ENCODE results near the gene CREBRF.

Gene CREBRF

DNA sequence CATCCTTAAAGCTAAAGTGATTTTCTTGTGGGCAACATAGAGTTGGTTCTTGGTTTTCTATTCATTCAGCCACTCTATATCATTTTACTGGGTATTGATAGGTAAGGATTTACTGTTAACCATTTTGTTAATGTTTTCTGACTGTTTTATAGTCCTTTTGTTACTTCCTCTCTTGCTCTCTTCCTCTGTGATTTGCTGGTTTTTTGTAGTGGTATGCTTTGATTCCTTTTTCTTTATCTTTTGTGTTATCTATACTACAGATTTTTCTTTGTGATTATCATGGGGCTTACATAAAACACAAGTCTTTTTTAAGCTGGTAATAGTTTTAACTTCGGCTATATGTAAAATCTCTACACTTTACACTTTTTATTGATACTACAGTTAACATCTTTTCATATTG is 43.3 kb downstream of the CREBRF start:
- Histone ChIP-seq H3K4me1 (ENCODE audit: insufficient read depth, poor library complexity, severe bottlenecking) (peaks cover 3% of the 10 kb centered on the region), H3K36me3 (ENCODE audit: low read depth) (no peaks in the 10 kb centered on the region), H3K27me3 (ENCODE audit: insufficient read depth, poor library complexity, severe bottlenecking) (no peaks in the 10 kb centered on the region), H3K9me3 (ENCODE audit: severe bottlenecking) (no peaks in the 10 kb centered on the region), H3K4me3 (ENCODE audit: severe bottlenecking) (no peak overlapping the region), H3K27ac (ENCODE audit: poor library complexity, severe bottlenecking) (no peak overlapping the region)
- no peak for ATAC-seq (ENCODE audit: low read depth)
- no peak for DNase-seq (ENCODE audit: low spot score)
- TF ChIP-seq, protein P1, sequence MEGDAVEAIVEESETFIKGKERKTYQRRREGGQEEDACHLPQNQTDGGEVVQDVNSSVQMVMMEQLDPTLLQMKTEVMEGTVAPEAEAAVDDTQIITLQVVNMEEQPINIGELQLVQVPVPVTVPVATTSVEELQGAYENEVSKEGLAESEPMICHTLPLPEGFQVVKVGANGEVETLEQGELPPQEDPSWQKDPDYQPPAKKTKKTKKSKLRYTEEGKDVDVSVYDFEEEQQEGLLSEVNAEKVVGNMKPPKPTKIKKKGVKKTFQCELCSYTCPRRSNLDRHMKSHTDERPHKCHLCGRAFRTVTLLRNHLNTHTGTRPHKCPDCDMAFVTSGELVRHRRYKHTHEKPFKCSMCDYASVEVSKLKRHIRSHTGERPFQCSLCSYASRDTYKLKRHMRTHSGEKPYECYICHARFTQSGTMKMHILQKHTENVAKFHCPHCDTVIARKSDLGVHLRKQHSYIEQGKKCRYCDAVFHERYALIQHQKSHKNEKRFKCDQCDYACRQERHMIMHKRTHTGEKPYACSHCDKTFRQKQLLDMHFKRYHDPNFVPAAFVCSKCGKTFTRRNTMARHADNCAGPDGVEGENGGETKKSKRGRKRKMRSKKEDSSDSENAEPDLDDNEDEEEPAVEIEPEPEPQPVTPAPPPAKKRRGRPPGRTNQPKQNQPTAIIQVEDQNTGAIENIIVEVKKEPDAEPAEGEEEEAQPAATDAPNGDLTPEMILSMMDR (IDR thresholded peaks at IDR 0.05; ENCODE audit: poor library complexity, severe bottlenecking) = no peak

DNA sequence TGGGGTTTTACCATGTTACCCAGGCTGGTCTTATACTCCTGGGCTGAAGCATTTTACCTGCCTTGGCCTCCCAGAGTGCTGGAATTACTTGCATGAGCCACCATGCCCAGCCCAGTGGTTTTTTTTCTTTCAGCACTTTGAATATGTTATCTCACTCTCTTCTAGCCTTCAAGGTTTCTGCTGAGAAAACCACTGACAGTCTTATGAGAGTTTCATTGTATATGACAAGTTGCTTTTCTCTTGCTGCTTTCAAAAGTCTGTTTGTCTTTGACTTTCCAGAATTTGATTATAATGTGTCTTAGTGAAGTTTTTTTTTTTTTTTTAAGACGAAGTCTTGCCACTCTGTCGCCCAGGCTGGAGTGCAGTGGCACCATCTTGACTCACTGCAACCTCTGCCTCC is 45.1 kb downstream of the CREBRF start:
- H3K4me1 ChIP-seq (ENCODE audit: insufficient read depth, poor library complexity, severe bottlenecking) = no peaks in the 10 kb centered on the region
- ATAC-seq (ENCODE audit: low read depth) = no peak

DNA sequence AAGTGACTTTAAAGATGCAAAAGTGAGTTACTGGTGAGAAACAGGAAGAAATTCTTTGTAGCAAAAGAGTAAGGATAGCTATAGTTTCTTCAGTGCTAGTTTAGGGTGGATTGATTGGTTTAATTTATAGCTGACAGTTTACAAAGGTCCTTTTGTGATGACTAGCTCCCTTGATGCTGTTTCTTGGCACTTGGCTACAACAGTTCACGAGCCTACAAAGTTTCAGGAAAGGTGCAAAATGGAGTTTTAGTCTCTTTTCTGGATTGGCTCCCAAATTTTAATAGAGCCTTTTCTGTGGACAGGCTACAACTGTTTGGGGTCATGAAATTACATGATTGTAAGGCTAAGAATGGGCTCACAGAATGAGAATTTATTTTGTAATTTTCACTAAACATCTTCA is 47.3 kb downstream of the CREBRF start:
- no peaks in the 10 kb centered on the region for H3K36me3 ChIP-seq (ENCODE audit: low read depth)
- H3K27ac ChIP-seq (ENCODE audit: poor library complexity, severe bottlenecking) = no peak overlapping the region
- no peak overlapping the region for H3K4me3 ChIP-seq (ENCODE audit: severe bottlenecking)
- ATAC-seq (ENCODE audit: low read depth) (no peak), DNase-seq (ENCODE audit: low spot score) (no peak)
- TF ChIP-seq, protein P1 (IDR thresholded peaks at IDR 0.05; ENCODE audit: poor library complexity, severe bottlenecking) = no peak
- no peaks in the 10 kb centered on the region for H3K4me1 ChIP-seq (ENCODE audit: insufficient read depth, poor library complexity, severe bottlenecking)
- no peaks in the 10 kb centered on the region for H3K27me3 ChIP-seq (ENCODE audit: insufficient read depth, poor library complexity, severe bottlenecking)
- H3K9me3 ChIP-seq (ENCODE audit: severe bottlenecking) = no peaks in the 10 kb centered on the region

More for the DNA sequence above, 45.1 kb downstream of the CREBRF start:
- Histone ChIP-seq H3K27ac (ENCODE audit: poor library complexity, severe bottlenecking) (no peak overlapping the region), H3K4me3 (ENCODE audit: severe bottlenecking) (no peak overlapping the region), H3K27me3 (ENCODE audit: insufficient read depth, poor library complexity, severe bottlenecking) (no peaks in the 10 kb centered on the region), H3K9me3 (ENCODE audit: severe bottlenecking) (no peaks in the 10 kb centered on the region), H3K36me3 (ENCODE audit: low read depth) (no peaks in the 10 kb centered on the region)
- DNase-seq (ENCODE audit: low spot score) = no peak
- TF ChIP-seq, protein P1 (IDR thresholded peaks at IDR 0.05; ENCODE audit: poor library complexity, severe bottlenecking) = no peak

DNA sequence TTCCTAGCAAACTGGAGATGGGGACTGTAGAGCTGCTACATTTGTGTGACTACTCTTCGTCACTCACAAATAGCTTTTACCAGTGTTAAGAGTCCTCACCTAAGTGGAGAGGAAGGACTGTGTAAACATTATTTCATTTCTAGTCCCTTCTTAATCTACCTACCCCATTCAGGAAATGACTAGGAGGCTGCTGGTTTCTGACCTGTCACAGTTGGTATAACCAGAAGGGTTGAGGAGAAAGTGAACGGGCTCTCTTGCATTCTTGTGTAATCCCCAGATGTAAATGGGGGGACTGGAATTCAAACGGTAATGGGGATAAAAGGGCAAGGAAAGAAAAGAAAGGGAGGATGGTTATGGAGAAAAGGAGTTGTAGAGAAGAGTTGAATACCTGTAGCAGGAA is 52.8 kb downstream of the CREBRF start:
- no peak overlapping the region for H3K27ac ChIP-seq (ENCODE audit: poor library complexity, severe bottlenecking)
- TF ChIP-seq, protein P1 (IDR thresholded peaks at IDR 0.05; ENCODE audit: poor library complexity, severe bottlenecking) = no peak
- H3K4me3 ChIP-seq (ENCODE audit: severe bottlenecking) = no peak overlapping the region
- DNase-seq (ENCODE audit: low spot score) (no peak), ATAC-seq (ENCODE audit: low read depth) (no peak)
- H3K9me3 ChIP-seq (ENCODE audit: severe bottlenecking) = no peaks in the 10 kb centered on the region
- no peaks in the 10 kb centered on the region for H3K27me3 ChIP-seq (ENCODE audit: insufficient read depth, poor library complexity, severe bottlenecking)
- H3K36me3 ChIP-seq (ENCODE audit: low read depth) = no peaks in the 10 kb centered on the region
- no peaks in the 10 kb centered on the region for H3K4me1 ChIP-seq (ENCODE audit: insufficient read depth, poor library complexity, severe bottlenecking)

DNA sequence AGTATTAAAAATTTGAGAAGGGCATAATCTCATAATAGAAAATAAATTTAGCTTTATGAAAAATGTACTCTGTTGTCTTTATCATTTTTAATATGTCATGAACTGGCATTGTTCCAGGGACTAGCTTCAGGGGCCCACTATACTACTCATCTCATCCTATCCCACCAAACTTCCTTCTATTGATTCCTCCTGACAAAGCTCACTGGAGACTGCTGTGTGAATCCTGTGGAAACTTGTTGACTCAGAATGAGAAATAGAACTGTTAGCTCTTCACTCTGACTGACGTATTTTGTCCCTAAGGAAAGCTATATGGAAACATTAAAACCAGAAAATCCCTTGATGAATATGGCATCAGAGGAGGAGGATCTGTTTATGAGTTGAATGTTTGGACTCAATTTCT is 58.4 kb downstream of the CREBRF start:
- no peak for DNase-seq (ENCODE audit: low spot score)
- no peaks in the 10 kb centered on the region for H3K36me3 ChIP-seq (ENCODE audit: low read depth)
- TF ChIP-seq, protein P1 (IDR thresholded peaks at IDR 0.05; ENCODE audit: poor library complexity, severe bottlenecking) = no peak

More for the DNA sequence above, 58.4 kb downstream of the CREBRF start:
- H3K27me3 ChIP-seq (ENCODE audit: insufficient read depth, poor library complexity, severe bottlenecking) = no peaks in the 10 kb centered on the region
- ATAC-seq (ENCODE audit: low read depth) = no peak
- no peak overlapping the region for H3K27ac ChIP-seq (ENCODE audit: poor library complexity, severe bottlenecking)
- no peak overlapping the region for H3K4me3 ChIP-seq (ENCODE audit: severe bottlenecking)
- no peaks in the 10 kb centered on the region for H3K9me3 ChIP-seq (ENCODE audit: severe bottlenecking)
- no peaks in the 10 kb centered on the region for H3K4me1 ChIP-seq (ENCODE audit: insufficient read depth, poor library complexity, severe bottlenecking)
